ENCODE measurements around the gene PATE1. TPM values are rescaled to one million over a fixed set of nuclear protein-coding genes. Genes with fewer than 3 reads are reported as not detected.

The PATE1 gene
- total and polyA plus RNA-seq, 2 donors (not counting 3 experiments of a cell fraction or from before 2014, with no cell fraction given) = not detected

DNA sequence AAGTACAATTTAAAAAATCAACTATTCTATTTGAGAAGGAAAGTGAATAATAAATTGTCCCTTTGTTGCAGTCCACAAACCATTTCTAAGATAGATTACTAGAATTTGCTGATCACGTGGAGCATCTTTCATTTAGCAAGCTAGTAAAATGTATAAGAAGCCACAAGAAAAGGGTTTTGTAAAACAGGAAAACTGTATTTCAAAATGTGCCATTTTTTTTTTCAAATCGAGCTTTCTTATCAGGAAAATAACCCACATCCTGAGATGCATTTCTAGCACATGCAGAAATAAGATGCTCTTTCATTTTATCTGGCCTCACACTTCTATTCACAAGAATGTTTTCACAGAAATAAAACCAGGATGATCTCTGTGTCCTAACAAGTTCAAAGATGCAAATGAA is 38.6 kb downstream of the PATE1 start:
- FAIRE-seq (no peak), DNase-seq (ENCODE audit: low read depth, low spot score) (no peak)
- Histone ChIP-seq H3K4me3 (replicated peaks in 1 of 3; ENCODE audit: insufficient read depth in 1 of 3, low read depth in 1 of 3, low read length in 3 of 3) (no peak overlapping the region), H3K79me2 (ENCODE audit: control insufficient read depth, insufficient read depth, low read length) (no peaks in the 10 kb centered on the region), H2AFZ (ENCODE audit: low read depth, low read length) (no peak overlapping the region), H3K9me3 (replicated peaks; ENCODE audit: control insufficient read depth, insufficient read depth, low read length) (no peaks in the 10 kb centered on the region), H3K4me2 (ENCODE audit: insufficient read depth, low read length) (no peak overlapping the region), H3K9me1 (replicated peaks; ENCODE audit: control insufficient read depth, extremely low read depth, insufficient read depth, low read length) (no peaks in the 10 kb centered on the region), H3K27me3 (ENCODE audit: control insufficient read depth in 2 of 2, insufficient read depth in 2 of 2, low read length in 2 of 2) (no peaks in the 10 kb centered on the region), H3K4me1 (ENCODE audit: control insufficient read depth, extremely low read depth, insufficient read depth, low read length) (no peaks in the 10 kb centered on the region), H3K36me3 (ENCODE audit: control insufficient read depth in 2 of 2, extremely low read depth in 1 of 2, insufficient read depth in 2 of 2, low read length in 2 of 2) (no peaks in the 10 kb centered on the region), H3K9ac (replicated peaks; ENCODE audit: extremely low read depth, insufficient read depth, low read length) (no peak overlapping the region), H4K20me1 (replicated peaks; ENCODE audit: control insufficient read depth, extremely low read depth, insufficient read depth, low read length) (no peaks in the 10 kb centered on the region), H3K27ac (ENCODE audit: insufficient read depth, low read depth, low read length) (no peak overlapping the region)
- intact Hi-C loops (cut with micrococcal nuclease) = no loop called here
- dilution Hi-C loops (cut with MboI; ENCODE audit: extremely low pct_ligation_motif_present, low sequenced_read_pairs) = no loop called here
- BruUV-seq (replicated peaks) = no TSS peak
- TF ChIP-seq EZH2 (IDR thresholded peaks at IDR 0.05; ENCODE audit: borderline replicate concordance, low read depth, low read length, severe bottlenecking) (no peak), POLR2A (IDR thresholded peaks at IDR 0.05; ENCODE audit: low read depth, low read length) (no peak), MYC (IDR thresholded peaks at IDR 0.05; ENCODE audit: low read depth, low read length) (no peak), FOS (IDR thresholded peaks at IDR 0.05; ENCODE audit: borderline replicate concordance, insufficient read depth, low read length) (no peak), POLR2AphosphoS5 (IDR thresholded peaks at IDR 0.05; ENCODE audit: insufficient read depth, low read depth, low read length) (no peak), JUN (IDR thresholded peaks at IDR 0.05; ENCODE audit: borderline replicate concordance, insufficient read depth, insufficient read length, low read depth) (no peak), GATA2 (IDR thresholded peaks at IDR 0.05; ENCODE audit: insufficient read depth, insufficient read length, low read depth, low read length) (no peak)
- TF ChIP-seq, protein P1, sequence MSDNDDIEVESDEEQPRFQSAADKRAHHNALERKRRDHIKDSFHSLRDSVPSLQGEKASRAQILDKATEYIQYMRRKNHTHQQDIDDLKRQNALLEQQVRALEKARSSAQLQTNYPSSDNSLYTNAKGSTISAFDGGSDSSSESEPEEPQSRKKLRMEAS (IDR thresholded peaks at IDR 0.05; ENCODE audit: insufficient read depth, insufficient read length) = no peak
- TF ChIP-seq, protein P2, sequence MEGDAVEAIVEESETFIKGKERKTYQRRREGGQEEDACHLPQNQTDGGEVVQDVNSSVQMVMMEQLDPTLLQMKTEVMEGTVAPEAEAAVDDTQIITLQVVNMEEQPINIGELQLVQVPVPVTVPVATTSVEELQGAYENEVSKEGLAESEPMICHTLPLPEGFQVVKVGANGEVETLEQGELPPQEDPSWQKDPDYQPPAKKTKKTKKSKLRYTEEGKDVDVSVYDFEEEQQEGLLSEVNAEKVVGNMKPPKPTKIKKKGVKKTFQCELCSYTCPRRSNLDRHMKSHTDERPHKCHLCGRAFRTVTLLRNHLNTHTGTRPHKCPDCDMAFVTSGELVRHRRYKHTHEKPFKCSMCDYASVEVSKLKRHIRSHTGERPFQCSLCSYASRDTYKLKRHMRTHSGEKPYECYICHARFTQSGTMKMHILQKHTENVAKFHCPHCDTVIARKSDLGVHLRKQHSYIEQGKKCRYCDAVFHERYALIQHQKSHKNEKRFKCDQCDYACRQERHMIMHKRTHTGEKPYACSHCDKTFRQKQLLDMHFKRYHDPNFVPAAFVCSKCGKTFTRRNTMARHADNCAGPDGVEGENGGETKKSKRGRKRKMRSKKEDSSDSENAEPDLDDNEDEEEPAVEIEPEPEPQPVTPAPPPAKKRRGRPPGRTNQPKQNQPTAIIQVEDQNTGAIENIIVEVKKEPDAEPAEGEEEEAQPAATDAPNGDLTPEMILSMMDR (IDR thresholded peaks at IDR 0.05; ENCODE audit: extremely low read depth in 1 of 2, insufficient read depth in 1 of 2, low read depth in 1 of 2, low read length in 2 of 2) = no peak
- ChIA-PET CTCF (no interaction called here), POLR2A (no interaction called here)
